ENCODE results near the gene LRRC59. TPM values are rescaled to one million over a fixed set of nuclear protein-coding genes. Genes with fewer than 3 reads are reported as not detected.

LRRC59 gene
- total and polyA plus RNA-seq, 2 of the 13 experiments (the other 11 are each of a cell fraction or from before 2014, with no cell fraction given): 87.3 to 222 TPM

DNA sequence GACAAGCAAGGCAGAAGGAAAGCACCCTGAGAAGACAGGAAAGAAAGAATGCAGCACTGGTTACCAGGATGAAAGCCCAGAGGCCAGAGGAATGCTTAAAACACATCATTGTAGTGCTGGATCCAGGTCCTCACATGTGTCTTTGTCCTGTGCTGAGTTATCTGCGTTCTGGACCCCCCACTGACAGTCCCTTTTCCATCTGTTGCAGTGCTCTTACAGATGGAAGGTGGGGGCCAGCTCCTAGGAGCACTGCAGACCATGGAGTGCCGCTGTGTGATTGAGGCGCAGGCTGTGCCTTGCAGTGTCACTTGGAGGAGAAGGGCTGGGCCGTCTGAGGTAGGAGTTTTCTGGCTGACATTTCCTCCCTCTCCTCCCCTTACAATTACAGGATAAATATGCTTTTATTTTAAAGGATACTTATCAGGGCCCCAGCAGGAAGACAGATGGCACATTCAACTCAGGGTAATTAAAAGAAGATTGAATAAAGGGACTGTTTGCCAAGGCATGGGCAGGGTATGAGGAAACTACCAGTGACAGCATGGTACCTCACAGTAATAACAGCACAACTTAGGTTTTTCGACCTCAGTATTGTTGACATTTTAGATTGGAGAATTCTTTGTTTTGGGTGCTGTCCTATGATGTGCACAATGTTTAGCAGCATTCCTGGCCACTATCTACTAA is 21.3 kb downstream of the LRRC59 start:
- H3K4me3 ChIP-seq (replicated peaks in 1 of 3; ENCODE audit: insufficient read depth in 1 of 3, low read depth in 2 of 3, low read length in 3 of 3): no peak overlapping the region
- DNase-seq (ENCODE audit: low spot score) (no peak), ATAC-seq (no peak), FAIRE-seq (no peak)
- BruUV-seq (replicated peaks): no TSS peak
- TF ChIP-seq EHMT2 (IDR thresholded peaks at IDR 0.05; ENCODE audit: borderline replicate concordance, low read depth, low read length) (no peak), PLRG1 (conservative IDR thresholded peaks at IDR 0.05) (no peak), NR3C1 (CRISPR knock-in tag; IDR thresholded peaks at IDR 0.05) (no peak), ZNF737 (CRISPR knock-in tag; IDR thresholded peaks at IDR 0.05; ENCODE audit: borderline replicate concordance) (no peak), FOXA3 (CRISPR knock-in tag; IDR thresholded peaks at IDR 0.05) (no peak), SRY (CRISPR knock-in tag; IDR thresholded peaks at IDR 0.05) (no peak), ATF1 (CRISPR knock-in tag; IDR thresholded peaks at IDR 0.05) (no peak), ZNF782 (CRISPR knock-in tag; IDR thresholded peaks at IDR 0.05; ENCODE audit: borderline replicate concordance) (no peak)
- TF ChIP-seq, protein P1, sequence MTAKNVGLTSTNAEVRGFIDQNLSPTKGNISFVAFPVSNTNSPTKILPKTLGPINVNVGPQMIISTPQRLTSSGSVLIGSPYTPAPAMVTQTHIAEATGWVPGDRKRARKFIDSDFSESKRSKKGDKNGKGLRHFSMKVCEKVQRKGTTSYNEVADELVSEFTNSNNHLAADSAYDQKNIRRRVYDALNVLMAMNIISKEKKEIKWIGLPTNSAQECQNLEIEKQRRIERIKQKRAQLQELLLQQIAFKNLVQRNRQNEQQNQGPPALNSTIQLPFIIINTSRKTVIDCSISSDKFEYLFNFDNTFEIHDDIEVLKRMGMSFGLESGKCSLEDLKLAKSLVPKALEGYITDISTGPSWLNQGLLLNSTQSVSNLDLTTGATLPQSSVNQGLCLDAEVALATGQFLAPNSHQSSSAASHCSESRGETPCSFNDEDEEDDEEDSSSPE (CRISPR knock-in tag; IDR thresholded peaks at IDR 0.05): no peak
- TF ChIP-seq, protein P2, sequence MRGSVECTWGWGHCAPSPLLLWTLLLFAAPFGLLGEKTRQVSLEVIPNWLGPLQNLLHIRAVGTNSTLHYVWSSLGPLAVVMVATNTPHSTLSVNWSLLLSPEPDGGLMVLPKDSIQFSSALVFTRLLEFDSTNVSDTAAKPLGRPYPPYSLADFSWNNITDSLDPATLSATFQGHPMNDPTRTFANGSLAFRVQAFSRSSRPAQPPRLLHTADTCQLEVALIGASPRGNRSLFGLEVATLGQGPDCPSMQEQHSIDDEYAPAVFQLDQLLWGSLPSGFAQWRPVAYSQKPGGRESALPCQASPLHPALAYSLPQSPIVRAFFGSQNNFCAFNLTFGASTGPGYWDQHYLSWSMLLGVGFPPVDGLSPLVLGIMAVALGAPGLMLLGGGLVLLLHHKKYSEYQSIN (CRISPR knock-in tag; IDR thresholded peaks at IDR 0.05; ENCODE audit: borderline replicate concordance): no peak
- TF ChIP-seq, protein P3, sequence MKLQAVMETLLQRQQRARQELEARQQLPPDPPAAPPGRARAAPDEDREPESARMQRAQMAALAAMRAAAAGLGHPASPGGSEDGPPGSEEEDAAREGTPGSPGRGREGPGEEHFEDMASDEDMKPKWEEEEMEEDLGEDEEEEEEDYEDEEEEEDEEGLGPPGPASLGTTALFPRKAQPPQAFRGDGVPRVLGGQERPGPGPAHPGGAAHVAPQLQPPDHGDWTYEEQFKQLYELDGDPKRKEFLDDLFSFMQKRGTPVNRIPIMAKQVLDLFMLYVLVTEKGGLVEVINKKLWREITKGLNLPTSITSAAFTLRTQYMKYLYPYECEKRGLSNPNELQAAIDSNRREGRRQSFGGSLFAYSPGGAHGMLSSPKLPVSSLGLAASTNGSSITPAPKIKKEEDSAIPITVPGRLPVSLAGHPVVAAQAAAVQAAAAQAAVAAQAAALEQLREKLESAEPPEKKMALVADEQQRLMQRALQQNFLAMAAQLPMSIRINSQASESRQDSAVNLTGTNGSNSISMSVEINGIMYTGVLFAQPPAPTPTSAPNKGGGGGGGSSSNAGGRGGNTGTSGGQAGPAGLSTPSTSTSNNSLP (IDR thresholded peaks at IDR 0.05; ENCODE audit: low read depth, low read length): no peak
- H4K20me1 ChIP-seq (ENCODE audit: insufficient read depth, low read length): no peaks in the 10 kb centered on the region
- no peak overlapping the region for H3K9ac ChIP-seq (ENCODE audit: insufficient read depth, low read depth, low read length)
- peaks cover 24% of the 10 kb centered on the region for H3K79me2 ChIP-seq (ENCODE audit: insufficient read depth, low read length)
- no peaks in the 10 kb centered on the region; a peak in 1 of 5 replicates for H3K27me3 ChIP-seq (ENCODE audit: control insufficient read depth in 1 of 2, insufficient read depth in 2 of 2, low read length in 2 of 2)
- CTCF ChIA-PET (ENCODE audit: low intra/inter-chr PET ratio, low total read pairs): no interaction called here
- POLR2A ChIA-PET: no interaction called here
- no peak overlapping the region for H2AFZ ChIP-seq (ENCODE audit: low read length)
- 86% methylated on average over 5 of the region's 5 CpGs for WGBS (ENCODE audit: low lambda C conversion rate)
- in situ Hi-C loops (cut with HindIII; ENCODE audit: extremely low pct_ligation_motif_present, low pct_unique_long_range_greater_than_20kb) (no loop called here), intact Hi-C loops (cut with micrococcal nuclease; ENCODE audit: unreplicated experiment) (no loop called here)
- H3K36me3 ChIP-seq (replicated peaks in 1 of 2; ENCODE audit: control insufficient read depth in 1 of 2, insufficient read depth in 2 of 2, low read length in 2 of 2): peaks cover 7 to 28% of the 10 kb centered on the region in 2 experiments
- H3K4me2 ChIP-seq (ENCODE audit: low read depth, low read length): no peak overlapping the region
- H3K9me3 ChIP-seq (ENCODE audit: low read length): no peaks in the 10 kb centered on the region
- peaks cover 20% of the 10 kb centered on the region for H3K4me1 ChIP-seq (ENCODE audit: insufficient read depth, low read length)
- no peak overlapping the region for H3K27ac ChIP-seq (ENCODE audit: extremely low read length, insufficient read depth, low read length)

Measured in HepG2 (cell line).